HEK293 (cell line): ENCODE results near the gene LRRC32.

Experiments used
- ZBTB8A ChIP-seq: fragments of 450-650 bp; formaldehyde crosslinking; IDR thresholded peaks from 2 replicates; pipeline ENCODE4 v1.5.1; 2016; ENCODE audit warnings: missing biosample characterization, missing genetic modification characterization
- ZNF174 ChIP-seq: fragments of 450-650 bp; formaldehyde crosslinking; IDR thresholded peaks from 2 replicates; pipeline ENCODE4 v1.5.0; 2017; ENCODE audit warnings: missing biosample characterization, mild to moderate bottlenecking, missing genetic modification characterization
- ZNF211 ChIP-seq: fragments of 450-650 bp; formaldehyde crosslinking; IDR thresholded peaks from 2 replicates; pipeline ENCODE4 v1.5.1; 2016; ENCODE audit warnings: low read depth, missing biosample characterization, missing genetic modification characterization
- ZNF48 ChIP-seq: fragments of 450-650 bp; formaldehyde crosslinking; IDR thresholded peaks from 2 replicates; pipeline ENCODE4 v1.5.1; 2016; ENCODE audit warnings: missing biosample characterization, missing genetic modification characterization
- ZNF629 ChIP-seq: fragments of 450-650 bp; formaldehyde crosslinking; IDR thresholded peaks from 2 replicates; pipeline ENCODE4 v1.5.1; 2017; ENCODE audit warnings: missing biosample characterization, missing genetic modification characterization
- ZNF639 ChIP-seq: fragments of 450-650 bp; formaldehyde crosslinking; IDR thresholded peaks from 2 replicates; pipeline ENCODE4 v1.5.1; 2016; ENCODE audit warnings: missing biosample characterization, missing genetic modification characterization
- ZNF654 ChIP-seq: fragments of 450-650 bp; formaldehyde crosslinking; IDR thresholded peaks from 2 replicates; pipeline ENCODE4 v1.5.1; 2016; ENCODE audit warnings: low read depth, missing biosample characterization, missing genetic modification characterization
- TF ChIP-seq, protein P1 (sequence below): fragments of 450-650 bp; formaldehyde crosslinking; IDR thresholded peaks from 2 replicates; pipeline ENCODE4 v1.5.1; 2016; ENCODE audit warnings: missing biosample characterization, missing genetic modification characterization
- TF ChIP-seq, protein P2 (sequence below): fragments of 450-650 bp; formaldehyde crosslinking; IDR thresholded peaks from 2 replicates; pipeline ENCODE4 v1.5.1; 2016; ENCODE audit warnings: missing biosample characterization, missing genetic modification characterization

DNA sequence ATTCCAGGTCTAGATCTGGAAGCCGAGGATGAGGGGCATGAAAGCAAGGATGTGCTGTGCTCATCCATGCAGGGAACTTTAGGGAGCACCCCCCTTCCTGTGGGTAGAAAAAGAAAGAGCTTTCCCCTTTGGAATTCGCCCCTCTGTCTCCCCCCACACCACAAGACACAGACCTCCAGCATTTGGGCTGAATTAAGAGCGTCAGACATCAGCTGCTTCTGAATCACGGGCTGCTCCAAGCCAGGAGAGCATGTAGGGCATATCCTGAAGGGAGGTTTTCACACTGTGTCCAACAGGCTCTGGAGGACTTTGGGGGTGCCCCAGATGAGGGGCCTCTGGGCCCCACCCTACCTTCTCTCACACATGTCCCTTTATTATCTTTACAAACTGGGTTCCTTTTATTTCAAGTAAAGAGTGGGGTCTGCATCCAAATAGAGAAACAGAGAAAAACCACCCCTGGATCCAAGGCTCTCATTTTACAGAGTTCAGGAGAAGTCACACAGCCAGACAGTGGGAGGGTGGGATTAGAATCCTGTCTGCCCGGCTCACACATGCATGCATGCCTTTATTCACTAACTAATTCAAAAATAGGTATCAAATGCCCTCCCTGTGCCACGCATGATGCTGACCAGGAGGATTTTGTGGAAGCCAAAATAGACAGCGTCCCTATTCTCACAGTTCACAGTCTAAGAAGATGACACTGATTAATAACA, 52.8 kb downstream of the LRRC32 start:
- TF ChIP-seq, protein P1, sequence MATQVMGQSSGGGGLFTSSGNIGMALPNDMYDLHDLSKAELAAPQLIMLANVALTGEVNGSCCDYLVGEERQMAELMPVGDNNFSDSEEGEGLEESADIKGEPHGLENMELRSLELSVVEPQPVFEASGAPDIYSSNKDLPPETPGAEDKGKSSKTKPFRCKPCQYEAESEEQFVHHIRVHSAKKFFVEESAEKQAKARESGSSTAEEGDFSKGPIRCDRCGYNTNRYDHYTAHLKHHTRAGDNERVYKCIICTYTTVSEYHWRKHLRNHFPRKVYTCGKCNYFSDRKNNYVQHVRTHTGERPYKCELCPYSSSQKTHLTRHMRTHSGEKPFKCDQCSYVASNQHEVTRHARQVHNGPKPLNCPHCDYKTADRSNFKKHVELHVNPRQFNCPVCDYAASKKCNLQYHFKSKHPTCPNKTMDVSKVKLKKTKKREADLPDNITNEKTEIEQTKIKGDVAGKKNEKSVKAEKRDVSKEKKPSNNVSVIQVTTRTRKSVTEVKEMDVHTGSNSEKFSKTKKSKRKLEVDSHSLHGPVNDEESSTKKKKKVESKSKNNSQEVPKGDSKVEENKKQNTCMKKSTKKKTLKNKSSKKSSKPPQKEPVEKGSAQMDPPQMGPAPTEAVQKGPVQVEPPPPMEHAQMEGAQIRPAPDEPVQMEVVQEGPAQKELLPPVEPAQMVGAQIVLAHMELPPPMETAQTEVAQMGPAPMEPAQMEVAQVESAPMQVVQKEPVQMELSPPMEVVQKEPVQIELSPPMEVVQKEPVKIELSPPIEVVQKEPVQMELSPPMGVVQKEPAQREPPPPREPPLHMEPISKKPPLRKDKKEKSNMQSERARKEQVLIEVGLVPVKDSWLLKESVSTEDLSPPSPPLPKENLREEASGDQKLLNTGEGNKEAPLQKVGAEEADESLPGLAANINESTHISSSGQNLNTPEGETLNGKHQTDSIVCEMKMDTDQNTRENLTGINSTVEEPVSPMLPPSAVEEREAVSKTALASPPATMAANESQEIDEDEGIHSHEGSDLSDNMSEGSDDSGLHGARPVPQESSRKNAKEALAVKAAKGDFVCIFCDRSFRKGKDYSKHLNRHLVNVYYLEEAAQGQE (tag by site-specific recombination), result no peak
- no peak for TF ChIP-seq ZNF639
- TF ChIP-seq, protein P2, sequence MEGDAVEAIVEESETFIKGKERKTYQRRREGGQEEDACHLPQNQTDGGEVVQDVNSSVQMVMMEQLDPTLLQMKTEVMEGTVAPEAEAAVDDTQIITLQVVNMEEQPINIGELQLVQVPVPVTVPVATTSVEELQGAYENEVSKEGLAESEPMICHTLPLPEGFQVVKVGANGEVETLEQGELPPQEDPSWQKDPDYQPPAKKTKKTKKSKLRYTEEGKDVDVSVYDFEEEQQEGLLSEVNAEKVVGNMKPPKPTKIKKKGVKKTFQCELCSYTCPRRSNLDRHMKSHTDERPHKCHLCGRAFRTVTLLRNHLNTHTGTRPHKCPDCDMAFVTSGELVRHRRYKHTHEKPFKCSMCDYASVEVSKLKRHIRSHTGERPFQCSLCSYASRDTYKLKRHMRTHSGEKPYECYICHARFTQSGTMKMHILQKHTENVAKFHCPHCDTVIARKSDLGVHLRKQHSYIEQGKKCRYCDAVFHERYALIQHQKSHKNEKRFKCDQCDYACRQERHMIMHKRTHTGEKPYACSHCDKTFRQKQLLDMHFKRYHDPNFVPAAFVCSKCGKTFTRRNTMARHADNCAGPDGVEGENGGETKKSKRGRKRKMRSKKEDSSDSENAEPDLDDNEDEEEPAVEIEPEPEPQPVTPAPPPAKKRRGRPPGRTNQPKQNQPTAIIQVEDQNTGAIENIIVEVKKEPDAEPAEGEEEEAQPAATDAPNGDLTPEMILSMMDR, result no peak
- TF ChIP-seq ZNF174 (tag by site-specific recombination), result no peak
- TF ChIP-seq ZNF211 (tag by site-specific recombination), result no peak
- no peak for TF ChIP-seq ZNF654 (tag by site-specific recombination)
- no peak for TF ChIP-seq ZNF48 (tag by site-specific recombination)
- TF ChIP-seq ZNF629 (tag by site-specific recombination), result no peak
- no peak for TF ChIP-seq ZBTB8A (tag by site-specific recombination)
